GM03348 (cell line): ENCODE data around the gene FRAS1.
"Not testable (repeated sequence)": the region's sequence is repeated elsewhere in the genome, so short reads cannot be mapped to it uniquely, and the experiment has no call there.

ENCODE experiments used
- DNase-seq: peaks from one replicate; pipeline ENCODE4 v3.0.0; 2012; ENCODE audit warnings: low spot score

Gene FRAS1

DNA sequence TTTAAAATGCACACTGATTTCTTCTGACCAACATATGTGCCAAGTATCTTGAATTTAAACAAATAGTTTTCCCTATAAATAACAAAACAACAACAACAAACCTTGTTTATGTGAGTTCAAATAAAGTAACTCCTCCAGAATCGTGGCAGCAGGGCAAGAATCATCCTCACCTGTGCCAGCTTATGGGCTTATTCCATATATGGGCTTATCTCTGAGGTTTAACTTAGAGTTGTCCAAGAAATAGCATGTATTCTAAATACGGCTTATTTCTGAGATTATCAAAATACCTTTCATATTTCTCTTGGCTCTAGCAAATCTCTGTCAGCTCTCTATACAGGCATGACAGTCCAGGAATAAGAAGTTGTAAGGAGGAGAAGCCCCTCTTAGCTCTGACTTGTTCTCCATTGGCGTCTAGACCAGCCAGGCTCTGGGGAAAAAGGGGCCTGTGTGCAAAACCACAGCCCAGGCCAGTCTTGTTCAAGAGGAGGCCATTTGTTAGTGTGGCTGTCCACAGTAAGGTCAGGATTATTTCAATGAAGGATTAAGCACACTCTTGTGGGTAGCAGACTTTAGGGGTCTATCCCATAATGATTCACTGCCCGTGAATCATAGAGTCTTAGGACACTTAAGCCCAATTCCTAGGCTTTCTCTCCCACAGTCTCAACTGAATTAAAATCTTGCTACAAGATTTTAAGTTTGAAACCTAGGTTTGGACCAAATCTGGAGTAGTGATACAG lies 63.2 kb downstream of the FRAS1 start:
- no peak for DNase-seq

DNA sequence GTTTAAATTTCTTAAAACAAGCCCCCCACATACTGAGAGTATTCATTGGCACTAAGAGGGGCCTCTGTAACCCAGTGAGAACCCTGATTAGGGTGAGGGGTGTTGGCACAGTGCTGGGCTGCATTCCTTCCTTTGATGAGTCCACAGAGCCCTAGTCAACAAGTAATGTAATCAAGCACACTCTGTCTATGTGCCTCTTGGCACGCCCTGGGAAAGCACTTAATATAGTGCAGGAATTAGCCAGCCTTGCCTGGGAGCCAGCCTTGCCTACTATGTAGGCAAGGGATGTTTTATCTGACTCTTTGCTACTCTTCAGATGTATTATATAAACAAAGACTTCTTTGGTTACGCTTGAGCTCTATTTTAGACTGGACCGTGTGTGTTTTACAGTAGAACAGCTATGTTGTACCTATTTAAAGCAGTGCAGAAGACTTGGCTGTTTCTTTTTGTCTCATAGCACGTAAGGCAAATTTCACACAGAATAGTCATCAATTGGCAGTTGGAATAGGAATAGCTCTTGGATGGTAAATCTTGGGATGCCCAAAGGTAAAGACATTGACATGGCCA lies 64.3 kb downstream of the FRAS1 start:
- DNase-seq = no peak

DNA sequence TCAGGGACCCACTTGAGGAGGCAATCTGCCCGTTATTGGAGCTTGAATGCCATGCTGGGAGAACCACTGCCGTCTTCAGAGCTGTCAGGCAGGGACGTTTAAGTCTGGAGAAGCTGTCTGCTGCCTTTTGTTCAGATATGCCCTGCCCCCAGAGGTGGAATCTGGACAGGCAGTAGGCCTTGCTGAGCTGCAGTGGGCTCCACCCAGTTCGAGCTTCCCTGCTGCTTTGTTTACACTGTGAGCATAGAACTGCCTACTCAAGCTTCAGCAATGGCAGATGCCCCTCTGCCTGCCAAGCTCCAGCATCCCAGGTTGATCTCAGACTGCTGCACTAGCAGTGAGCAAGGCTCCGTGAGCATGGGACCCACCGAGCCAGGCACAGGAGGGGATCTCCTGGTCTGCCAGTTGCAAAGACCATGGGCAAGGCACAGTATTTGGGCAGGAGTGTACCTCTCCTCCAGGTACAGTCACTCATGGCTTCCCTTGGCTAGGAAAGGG lies 68.8 kb downstream of the FRAS1 start:
- DNase-seq = not testable (repeated sequence)

DNA sequence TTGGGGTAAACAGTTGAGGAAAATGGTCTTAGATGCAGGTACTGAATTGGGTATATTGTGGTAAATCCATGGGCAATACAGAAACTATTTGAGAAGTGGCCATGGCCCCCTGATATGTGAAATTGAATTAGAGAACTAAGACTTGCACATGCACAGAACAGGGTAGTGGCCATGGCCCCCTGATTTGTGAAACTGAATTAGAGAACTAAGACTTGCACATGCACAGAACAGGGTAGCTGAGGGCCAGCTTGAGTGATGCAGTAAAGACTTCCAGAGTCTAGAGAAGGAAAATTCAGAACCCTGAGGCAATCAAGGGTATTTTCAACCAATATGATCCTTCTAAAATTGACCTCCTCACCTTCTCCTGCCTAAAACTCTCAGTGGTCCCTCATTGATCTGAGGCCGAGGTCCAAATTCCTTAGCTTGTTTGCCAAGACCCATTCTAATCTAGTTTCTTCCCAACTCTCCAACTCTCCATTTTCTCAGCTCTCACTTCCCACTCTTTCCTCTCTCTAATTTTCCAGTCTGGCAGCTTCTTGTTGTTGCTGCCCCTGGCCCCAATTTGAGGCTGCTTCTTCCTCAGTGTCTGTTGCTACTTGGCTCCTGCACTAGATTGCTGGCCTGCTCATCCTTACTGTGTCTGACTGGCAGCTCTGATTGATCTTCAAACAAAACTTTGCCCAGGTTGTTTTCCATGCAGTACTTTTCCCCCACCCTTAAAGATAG lies 72.4 kb downstream of the FRAS1 start:
- DNase-seq = no peak

DNA sequence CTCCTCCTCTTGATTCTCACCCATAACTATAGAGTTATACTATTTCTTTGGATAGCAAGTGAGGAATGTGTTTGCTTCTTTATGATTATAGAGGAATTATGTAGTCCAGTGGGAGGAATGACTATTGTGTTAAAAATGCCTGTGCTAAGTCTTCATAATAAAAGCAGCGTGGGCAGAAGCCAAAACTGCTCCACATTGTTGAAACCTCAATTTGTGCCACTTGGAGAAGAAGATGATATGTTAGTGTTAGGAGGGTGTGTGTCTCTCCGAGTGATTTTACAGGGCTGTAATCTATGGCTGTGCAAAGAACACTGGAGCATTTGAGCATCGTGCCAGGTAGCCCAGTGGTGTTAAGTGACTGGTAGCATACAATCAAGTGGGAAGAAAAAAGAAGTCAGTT lies 74.3 kb downstream of the FRAS1 start:
- peak; percentile 63 for DNase-seq

DNA sequence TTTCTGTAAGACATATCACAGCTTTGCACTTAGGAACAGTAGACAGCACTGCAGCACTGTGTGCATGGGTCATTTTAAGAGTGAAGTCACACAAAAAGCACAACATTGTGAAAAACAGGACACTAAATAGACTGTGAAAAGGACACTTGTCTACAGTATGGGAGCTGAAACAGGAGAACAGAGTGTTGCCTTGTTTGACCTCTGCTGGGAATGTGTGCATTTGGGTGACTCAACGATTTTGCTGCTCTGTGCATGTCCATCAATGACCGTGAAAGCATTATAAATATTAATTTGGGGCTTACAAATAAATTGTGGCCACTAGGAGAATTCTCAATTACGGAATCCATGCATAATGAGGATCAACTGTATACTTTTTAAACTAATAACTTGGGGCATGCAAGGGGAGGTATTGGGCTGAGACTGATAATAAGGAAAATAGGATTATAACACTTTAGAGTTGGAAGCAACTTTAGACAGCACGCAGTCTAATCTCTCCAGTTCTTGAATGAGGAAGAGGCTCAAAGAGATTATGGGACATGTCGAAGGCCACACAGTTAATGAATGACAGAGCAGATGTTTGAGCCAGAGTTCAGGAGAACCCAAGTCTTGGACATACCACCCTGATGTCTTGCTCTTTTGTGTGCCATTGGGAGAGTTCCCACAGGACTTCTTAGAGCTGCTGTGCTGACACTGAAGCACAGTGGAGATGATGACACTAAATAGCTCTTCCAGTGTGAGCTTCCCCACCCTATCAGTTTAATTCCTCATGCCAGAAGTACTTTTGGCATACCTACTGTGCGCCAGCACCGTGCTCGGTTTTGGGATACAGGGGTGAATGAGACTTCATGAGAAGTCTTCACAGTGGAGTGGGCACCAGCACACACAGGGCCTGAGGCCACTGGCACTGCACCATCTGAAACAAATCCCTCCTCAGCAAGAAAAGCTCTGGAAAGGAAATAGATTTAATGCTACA lies 79.3 kb downstream of the FRAS1 start:
- no peak for DNase-seq

DNA sequence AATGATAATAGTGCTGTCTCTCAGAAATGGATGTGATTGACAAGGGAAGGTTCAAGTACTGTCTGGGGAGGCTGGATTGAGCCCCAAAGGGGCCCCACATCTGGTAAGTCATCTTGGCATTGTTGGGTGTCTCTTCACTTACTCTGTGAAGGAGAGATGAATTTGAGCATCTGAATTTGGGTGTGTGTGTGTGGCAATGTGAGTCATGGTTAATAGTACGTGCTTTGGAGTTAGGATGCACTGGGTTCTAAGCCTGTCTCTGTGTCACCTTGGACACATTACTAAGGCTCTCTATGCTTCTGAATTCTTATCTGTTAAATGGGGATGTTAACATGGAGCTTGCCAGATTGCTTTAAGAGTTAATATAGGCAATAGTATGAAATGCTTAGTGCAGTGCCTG lies 80.4 kb downstream of the FRAS1 start:
- DNase-seq = peak; percentile 13

DNA sequence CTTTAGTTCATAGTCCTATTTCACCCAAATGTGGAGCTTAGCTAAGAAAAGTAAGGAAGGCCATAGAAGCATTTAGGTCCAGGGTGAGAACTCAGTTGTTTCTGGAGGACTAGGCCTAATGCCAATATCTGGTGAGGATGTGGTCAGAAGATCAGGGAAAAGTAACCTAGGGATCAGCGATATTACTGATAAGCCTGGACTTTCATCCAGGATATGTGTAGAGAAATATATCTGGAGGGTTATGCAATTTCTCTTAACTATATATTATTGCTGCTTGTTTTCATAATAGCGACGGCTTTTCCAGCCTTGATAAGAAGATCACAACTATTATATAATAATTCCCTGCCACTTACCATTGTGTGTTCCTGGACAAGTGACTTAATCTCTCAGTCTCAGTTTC lies 81.1 kb downstream of the FRAS1 start:
- DNase-seq = no peak

DNA sequence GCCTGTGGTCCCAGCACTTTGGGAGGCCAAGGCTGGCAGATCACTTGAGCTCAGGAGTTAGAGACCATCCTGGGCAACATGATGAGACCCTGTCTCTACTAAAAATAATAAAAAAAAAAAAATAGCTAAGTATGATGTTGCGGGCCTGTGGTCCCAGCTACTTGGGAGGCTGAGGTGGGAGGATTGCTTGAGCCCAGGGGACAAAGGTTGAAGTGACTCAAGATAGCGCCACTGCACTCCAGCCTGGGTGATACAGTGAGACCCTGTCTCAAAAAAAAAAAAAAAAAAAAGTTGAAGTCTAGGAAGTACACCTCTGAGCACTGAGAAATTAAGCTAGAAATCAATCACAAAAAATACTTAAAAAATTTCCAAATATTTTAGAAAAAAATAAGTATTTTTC lies 86.5 kb downstream of the FRAS1 start:
- DNase-seq = no peak

DNA sequence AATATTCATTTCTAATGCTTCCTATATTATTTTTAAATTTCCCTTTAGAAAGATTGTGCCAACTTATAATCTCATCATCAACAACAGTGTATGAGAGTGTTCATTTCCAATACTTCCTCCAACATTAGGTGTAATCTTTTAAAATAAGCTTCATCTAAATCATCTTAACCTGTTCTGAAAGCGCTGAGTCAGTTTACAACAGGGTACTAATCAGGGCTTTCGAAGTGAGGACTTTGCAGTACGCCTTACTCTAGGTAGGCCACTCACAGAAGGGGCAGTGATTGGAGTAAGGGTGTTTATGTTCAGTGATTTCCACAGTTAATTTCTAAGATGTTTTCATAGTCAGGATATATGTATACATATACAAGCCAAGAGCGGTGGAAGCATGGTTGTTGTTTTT lies 87.9 kb downstream of the FRAS1 start:
- no peak for DNase-seq

DNA sequence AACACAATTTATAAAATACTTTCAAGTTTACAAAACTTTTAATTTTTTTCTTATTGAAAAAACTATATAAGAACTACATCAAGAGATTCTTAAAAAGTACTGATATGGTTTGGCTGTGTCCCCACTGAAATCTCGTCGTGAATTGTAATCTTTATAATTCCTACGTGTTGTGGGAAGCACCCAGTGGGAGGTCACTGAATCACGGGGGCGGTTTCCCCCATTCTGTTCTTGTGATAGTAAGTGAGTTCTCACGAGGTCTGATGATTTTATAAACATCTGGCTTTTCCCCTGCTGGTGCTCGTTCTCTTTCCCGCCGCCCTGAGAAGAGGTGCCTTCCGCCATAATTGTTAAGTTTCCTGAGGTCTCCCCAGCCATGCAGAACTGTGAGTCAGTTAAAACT lies 88.5 kb downstream of the FRAS1 start:
- no peak for DNase-seq

DNA sequence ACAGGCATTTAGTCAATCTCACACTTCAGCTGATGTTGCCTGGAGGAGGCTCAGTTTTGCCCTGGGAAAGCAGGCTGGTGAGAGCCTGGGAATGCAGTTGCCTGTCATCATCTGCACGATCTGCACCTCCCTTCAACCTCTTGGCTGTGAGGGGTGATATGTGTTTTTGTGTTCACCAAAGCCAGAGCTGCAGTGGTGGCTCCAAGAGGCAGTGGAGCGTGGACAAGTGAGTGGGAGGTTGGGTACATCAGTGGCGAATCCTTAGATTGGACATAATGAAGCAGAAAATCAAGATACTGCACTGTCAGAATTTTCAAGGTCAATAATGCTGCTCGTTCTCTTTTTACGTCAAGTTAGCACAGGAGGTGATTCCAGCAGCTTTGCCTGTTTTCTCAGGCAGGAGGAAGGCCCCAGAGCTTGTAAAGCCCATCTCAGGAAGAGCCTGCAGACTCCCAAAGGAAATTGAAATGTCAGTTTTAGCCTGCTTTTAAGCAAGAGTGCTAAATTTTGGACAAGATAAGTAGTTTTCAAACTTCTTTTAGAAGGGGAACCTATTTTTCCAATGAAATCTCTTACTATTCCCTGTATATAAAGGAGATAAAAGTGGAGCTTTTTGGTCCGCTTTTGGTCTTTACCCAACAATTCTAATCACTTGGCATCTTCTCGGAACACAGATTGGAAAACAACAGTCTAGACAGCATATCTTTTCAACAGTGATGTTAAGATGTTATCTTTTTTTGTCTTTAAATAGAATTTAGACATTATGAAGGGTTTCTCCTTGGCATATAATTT lies 92.8 kb downstream of the FRAS1 start:
- no peak for DNase-seq

DNA sequence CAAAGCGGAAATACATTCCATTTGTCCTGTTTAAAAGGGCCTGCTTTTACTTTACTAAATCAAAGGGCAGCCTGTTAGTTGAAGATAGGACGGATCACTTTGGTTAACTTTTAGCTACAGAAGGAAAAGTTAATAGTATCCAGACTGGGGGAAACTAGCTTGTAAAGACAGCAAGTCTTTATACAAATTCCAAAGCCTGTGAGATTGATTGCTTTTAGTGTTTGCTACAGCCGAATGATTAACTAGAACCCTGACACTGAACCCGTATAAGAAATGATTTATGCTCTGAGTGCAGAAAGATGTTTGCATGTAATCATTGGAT lies 93.4 kb downstream of the FRAS1 start:
- DNase-seq = no peak

DNA sequence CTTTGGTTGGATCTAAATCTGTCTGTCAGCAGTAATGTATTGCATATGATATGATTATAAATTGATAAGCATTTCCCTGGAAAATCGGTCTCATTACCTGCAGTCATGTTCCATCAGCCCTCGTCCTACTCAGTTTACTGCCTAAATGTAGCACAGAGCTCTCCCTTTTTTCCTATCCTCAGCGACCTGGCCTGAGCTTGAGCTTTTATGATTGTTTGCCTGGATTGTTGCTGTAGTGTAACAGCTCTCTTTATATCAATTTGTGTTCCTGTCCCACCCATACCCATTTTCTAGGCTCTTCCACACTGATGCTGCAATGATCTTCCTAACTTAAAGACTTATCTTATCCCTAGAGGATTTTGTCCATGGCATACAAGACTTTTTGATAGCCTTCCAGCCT lies 95.7 kb downstream of the FRAS1 start:
- no peak for DNase-seq

DNA sequence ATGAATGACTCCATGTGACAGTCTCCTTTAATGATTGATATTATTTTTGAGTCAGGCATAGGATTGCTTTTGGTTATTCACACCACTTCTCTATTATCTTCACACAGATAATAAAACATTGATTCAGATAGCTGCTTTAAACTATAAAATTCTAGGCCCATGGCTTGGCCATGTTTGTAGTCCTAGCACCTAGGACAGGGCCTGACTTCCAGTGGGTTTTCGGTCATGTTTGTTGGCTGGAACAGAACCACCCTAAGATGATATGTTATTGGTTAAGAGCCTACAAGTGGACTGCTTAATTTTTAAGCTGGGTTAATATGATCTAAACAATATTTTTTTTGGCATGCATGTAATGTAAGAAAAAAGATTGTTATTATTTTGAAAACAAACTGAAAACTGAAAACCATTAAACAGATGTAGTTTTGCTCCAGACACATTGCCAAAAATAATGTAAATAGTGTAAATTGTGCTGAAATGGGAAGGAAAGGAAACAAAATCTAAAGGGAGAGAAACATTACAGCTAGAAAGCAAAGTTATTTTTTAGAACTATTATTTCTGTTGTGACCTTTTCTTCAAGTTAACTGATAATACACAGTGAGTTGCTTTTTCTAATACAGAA lies 98.0 kb downstream of the FRAS1 start:
- no peak for DNase-seq

DNA sequence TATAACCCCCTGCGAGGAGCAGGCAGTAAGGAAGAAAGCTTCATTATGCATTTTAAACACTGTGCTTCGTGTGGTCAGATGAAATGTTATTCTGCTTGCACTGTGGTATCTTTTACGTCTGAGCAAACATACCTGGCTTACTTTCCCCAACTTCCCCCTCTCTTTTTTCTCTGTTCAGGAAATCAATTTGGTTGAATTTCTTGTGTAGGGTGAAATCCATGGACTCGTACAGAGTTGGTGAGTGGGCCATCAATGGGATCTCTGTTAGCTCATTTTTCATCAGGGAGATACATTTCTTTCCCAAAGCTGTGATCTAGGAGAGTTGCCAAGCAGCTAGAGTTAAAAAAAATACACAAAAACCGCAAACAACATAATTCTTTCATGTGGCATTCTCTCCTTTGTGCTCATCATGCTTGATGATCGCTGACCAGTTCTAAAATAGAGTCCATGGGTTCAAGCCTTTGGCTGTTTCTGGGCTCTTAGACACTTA lies 98.5 kb downstream of the FRAS1 start:
- DNase-seq = no peak

DNA sequence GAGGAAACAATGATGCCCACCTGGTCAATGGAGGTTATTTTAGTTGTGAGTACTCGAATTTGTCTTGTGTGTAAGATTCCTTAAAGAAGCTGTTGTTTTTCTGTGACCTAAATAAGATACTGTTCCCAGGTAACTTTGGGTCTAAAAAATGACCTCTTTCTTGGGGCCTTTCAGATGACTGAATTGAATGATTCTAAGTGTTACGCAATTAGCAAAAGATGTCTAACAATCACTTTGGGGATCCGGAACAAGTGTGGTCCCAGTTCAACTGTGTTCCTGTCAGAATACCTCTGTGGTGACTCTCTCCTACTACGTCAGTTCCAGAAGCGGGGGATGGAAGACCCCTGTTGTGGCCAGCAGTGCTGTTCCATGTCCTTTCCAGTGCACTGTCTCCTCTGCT lies 99.4 kb downstream of the FRAS1 start:
- DNase-seq = no peak

DNA sequence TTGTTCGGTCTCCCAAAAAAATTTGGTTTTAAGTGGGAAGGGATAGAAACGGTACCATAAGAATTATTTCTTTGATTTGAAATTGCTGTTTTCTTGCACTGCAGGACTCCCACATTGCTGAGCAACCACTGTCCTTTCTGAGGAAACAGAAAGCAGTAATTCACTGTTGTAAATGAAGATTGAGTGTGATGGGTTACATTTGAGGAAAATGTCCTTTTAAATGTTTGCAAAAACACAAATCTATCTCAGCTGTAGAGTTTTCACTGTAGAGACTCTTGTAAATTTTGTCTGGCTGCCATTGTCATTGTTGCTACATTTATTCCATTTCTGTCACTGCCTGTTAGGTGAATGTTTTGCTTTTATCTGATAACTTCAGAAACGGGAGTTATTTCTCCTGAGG lies 105.2 kb downstream of the FRAS1 start:
- no peak for DNase-seq

DNA sequence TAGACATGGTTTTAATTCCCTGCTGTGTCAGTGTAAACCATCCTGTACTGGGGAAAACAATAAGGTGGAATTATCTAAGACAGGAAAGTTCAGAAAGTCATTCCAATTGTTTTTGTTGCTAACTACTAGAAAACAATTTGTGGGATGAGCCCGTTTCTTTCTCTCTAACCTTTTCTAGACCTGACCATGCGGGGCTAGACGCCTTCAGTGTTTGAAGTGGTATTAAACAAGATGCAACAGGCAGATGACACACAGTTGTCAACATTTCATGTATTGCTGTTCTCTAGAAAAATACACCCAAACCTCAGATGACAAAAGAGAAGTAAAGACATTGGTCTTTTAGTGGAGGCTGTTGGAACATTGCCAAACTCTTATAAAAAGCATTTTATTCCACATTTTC lies 105.7 kb downstream of the FRAS1 start:
- no peak for DNase-seq

DNA sequence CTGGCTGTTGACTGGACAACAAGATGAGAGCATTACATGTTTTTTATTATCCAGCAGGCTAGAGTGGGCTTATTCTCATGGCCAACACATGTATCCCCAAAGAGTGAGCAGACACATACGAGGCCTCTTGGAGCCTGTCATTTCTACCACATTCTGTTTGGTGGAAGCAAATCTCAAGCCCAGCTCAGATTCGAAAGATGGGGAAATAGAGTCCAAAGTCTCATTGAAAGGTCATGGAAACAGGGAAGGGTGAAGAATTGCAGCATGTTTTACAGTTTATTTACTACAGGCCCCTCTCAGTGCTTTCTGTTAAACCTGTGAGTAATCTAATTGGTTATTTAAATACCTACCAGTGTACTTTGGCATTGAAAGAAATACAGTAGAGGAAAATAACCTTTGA lies 108.6 kb downstream of the FRAS1 start:
- no peak for DNase-seq

DNA sequence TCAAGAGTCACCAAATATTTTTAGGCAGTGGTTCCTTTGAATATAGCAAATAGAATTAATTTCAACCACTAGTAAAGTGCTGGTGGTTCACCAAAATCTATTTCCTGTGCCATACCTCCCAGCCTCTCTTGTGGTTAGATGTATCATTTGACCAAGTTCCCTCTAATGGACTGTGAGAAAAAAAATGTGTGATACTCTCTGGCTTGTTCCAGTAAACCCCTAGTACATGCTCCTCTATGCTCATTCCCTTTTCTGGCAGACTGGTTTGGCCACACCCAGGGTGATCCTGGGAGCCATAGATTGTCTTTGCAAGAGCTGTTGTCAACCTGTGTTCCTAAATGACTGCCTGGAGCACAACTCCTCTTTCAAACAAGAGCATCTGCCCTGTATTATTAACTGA lies 109.5 kb downstream of the FRAS1 start:
- DNase-seq = no peak
